ENCODE results near the gene PLAA. TPM values are rescaled to one million over a fixed set of nuclear protein-coding genes. Genes with fewer than 3 reads are reported as not detected.

Gene PLAA
- total RNA-seq, 1 experiment from 2014 or later, result 28.1 TPM

DNA sequence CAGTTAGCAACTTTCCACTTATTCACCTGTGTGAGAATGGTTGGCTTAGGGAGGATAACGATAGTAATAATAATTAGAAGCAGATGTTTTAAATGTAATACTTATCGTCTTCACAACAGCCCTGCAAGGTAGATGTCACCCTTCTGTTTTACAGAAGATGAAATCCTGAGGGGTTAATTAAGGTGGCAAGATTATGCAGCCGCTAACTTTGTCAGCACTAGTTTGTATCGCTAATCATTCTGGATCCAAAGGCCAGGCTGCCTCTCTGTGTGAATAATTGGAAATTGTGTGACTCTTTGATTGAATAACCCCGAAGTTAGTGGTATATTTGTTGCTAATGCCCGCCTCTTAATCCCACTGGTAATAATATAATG is 9.8 kb upstream of the PLAA start:
- intact Hi-C loops (cut with micrococcal nuclease; ENCODE audit: unreplicated experiment), result no loop called here
- peak overlapping the region; percentile 78 for H3K27ac Mint-ChIP-seq (ENCODE audit: unreplicated experiment)
- BruUV-seq (replicated peaks), result no TSS peak
- CTCF ChIA-PET, result interaction anchor here (1.2 kb wide), 1 partner anchor 47 kb away, joined by 4 read pairs; no protein-coding TSS in a partner anchor
- no peak for DNase-seq
- peaks cover 16% of the 10 kb centered on the region for H3K36me3 Mint-ChIP-seq (ENCODE audit: insufficient read depth, unreplicated experiment)
- peaks cover 8% of the 10 kb centered on the region for H3K4me1 Mint-ChIP-seq (ENCODE audit: low read depth, unreplicated experiment)
- peak overlapping the region; percentile 79 for H3K4me3 Mint-ChIP-seq (ENCODE audit: low read depth, unreplicated experiment)
- H3K27me3 Mint-ChIP-seq (ENCODE audit: unreplicated experiment), result no peaks in the 10 kb centered on the region
- H3K9me3 Mint-ChIP-seq (ENCODE audit: low read depth, unreplicated experiment), result no peaks in the 10 kb centered on the region
- TF ChIP-seq, protein P1, sequence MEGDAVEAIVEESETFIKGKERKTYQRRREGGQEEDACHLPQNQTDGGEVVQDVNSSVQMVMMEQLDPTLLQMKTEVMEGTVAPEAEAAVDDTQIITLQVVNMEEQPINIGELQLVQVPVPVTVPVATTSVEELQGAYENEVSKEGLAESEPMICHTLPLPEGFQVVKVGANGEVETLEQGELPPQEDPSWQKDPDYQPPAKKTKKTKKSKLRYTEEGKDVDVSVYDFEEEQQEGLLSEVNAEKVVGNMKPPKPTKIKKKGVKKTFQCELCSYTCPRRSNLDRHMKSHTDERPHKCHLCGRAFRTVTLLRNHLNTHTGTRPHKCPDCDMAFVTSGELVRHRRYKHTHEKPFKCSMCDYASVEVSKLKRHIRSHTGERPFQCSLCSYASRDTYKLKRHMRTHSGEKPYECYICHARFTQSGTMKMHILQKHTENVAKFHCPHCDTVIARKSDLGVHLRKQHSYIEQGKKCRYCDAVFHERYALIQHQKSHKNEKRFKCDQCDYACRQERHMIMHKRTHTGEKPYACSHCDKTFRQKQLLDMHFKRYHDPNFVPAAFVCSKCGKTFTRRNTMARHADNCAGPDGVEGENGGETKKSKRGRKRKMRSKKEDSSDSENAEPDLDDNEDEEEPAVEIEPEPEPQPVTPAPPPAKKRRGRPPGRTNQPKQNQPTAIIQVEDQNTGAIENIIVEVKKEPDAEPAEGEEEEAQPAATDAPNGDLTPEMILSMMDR (IDR thresholded peaks at IDR 0.05; ENCODE audit: unreplicated experiment), result no peak

DNA sequence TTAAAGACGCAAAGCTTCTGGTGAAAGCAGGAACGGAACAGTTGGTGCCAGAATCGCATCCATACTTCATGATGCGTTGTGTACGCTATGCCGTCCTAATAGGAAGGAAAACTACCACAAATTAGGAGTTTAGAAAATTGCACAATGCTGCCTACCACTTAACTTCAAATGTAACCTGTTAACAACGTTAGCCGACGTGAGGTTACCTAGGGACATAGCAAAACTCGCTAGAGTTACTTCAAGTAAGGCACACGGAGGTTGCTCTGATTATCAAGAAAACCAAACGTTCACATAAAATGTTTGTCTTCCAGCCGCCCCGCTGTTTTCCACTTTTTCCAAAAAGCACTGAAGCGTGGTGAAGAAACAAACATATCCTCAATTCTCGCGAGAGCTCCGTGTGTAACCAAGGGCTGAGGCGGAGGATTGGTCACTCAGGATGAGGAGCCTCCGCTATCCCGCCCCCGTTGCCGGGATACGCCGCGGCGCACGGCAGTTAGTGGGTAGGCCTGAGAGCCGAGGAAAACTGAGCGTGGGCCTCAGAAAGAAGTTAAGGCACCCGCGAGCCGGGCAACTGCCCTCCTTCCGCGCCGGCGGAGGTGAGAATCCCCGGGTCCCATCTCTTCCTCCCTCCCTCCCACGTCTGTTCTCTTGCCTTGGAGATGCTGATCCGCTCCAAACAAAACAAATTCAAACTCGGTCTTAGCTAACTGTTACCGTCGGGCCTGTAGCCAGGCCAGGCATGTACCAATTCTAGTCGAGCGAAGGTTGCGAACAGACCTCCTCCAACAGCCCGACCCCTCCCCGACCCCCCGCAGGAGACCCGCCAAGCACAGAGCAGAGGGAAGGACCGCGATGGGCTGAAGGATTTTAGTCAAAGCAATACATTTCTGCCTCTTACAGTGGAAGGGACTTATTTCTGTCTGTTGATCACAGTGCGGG is 9.1 kb upstream of the PLAA start, which contains the start of gene IFT74:
TSS of gene IFT74 (plus strand) at position 492 of the 939 bp plus-strand sequence. CDS start 5,556 bp downstream, outside the sequence.
- TF ChIP-seq, protein P1 (IDR thresholded peaks at IDR 0.05; ENCODE audit: unreplicated experiment), result no peak
- H3K27me3 Mint-ChIP-seq (ENCODE audit: unreplicated experiment), result no peaks in the 10 kb centered on the region
- intact Hi-C loops (cut with micrococcal nuclease; ENCODE audit: unreplicated experiment), result no loop called here
- no peaks in the 10 kb centered on the region for H3K9me3 Mint-ChIP-seq (ENCODE audit: low read depth, unreplicated experiment)
- peak within 1 kb of the TSS; percentile 78 for H3K27ac Mint-ChIP-seq (ENCODE audit: unreplicated experiment)
- DNase-seq, result peak; percentile 90
- TSS peak; percentile 57 for BruUV-seq (replicated peaks)
- H3K36me3 Mint-ChIP-seq (ENCODE audit: insufficient read depth, unreplicated experiment), result peaks cover 16% of the 10 kb centered on the region
- H3K4me3 Mint-ChIP-seq (ENCODE audit: low read depth, unreplicated experiment), result peak within 1 kb of the TSS; percentile 79
- CTCF ChIA-PET, result interaction anchor here (0.6 to 1.3 kb wide), 4 partner anchors 9 to 48 kb away, joined by 3 to 4 read pairs (median 4); partner anchors contain the start of gene PLAA
- peaks cover 8% of the 10 kb centered on the region for H3K4me1 Mint-ChIP-seq (ENCODE audit: low read depth, unreplicated experiment)

DNA sequence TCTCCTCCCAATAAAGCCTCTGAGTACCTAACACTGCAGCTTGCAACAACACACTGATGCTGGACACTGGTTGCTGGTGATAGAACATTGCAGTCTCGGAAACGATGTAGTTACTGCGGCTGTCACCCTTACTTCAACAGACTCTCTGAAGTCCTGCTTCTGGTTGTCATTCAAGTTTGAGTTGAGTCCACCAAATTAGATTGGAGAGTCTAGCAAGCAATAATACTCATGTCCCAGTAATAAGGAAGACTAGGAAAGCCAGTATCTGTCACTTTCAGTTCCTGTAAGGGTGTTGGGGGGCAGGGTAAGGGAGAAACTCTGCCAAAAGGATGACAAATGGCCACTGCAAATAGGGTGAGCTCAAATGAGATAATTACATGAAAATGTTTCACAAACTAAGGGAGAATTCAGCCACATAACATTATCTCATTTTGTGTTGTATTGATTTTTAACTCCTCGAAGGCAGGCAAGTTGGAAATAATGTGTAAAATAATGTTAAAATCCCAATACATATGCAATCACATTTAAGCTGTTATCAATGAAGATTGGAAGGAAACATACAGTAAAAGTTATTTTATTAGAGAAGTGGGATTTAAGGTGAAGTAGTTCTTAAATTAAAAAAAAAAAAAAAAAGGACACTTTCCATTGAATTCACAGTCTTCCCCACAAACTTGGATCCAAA is 8.3 kb upstream of the PLAA start:
- no peak for DNase-seq
- Mint-ChIP-seq H3K27ac (ENCODE audit: unreplicated experiment) (peak overlapping the region; percentile 77), H3K9me3 (ENCODE audit: low read depth, unreplicated experiment) (no peaks in the 10 kb centered on the region), H3K36me3 (ENCODE audit: insufficient read depth, unreplicated experiment) (peaks cover 16% of the 10 kb centered on the region), H3K27me3 (ENCODE audit: unreplicated experiment) (no peaks in the 10 kb centered on the region), H3K4me3 (ENCODE audit: low read depth, unreplicated experiment) (peak overlapping the region; percentile 79), H3K4me1 (ENCODE audit: low read depth, unreplicated experiment) (peaks cover 8% of the 10 kb centered on the region)
- BruUV-seq (replicated peaks), result no TSS peak
- CTCF ChIA-PET, result interaction anchor here (0.6 to 1.3 kb wide), 5 partner anchors 8 to 293 kb away, joined by 3 to 5 read pairs (median 4); partner anchors contain the start of gene PLAA
- TF ChIP-seq, protein P1 (IDR thresholded peaks at IDR 0.05; ENCODE audit: unreplicated experiment), result no peak
- intact Hi-C loops (cut with micrococcal nuclease; ENCODE audit: unreplicated experiment), result no loop called here

DNA sequence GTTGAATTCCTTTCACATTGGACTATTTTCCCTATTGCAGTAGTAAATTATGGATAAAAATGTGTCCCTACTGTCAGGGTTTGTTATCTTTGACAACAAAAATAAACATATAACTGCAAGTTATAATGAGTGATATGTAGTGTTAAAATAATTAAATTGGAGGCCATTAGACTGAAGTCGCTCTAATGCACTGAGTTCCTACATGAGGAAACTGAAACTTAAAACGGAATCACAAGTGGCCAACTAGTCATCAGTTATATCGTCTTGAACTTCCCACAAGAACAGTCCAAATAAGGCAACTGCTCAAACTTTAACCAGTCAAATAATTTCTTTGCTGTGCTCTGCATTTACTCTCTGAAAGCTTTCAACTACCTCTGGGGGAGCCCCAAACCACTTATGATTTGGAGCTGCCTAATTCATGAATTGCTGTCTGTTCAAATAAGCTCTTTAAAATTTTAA is 7.0 kb upstream of the PLAA start:
- no peaks in the 10 kb centered on the region for H3K9me3 Mint-ChIP-seq (ENCODE audit: low read depth, unreplicated experiment)
- no peak overlapping the region for H3K27ac Mint-ChIP-seq (ENCODE audit: unreplicated experiment)
- no peaks in the 10 kb centered on the region for H3K27me3 Mint-ChIP-seq (ENCODE audit: unreplicated experiment)
- peaks cover 16% of the 10 kb centered on the region for H3K36me3 Mint-ChIP-seq (ENCODE audit: insufficient read depth, unreplicated experiment)
- H3K4me1 Mint-ChIP-seq (ENCODE audit: low read depth, unreplicated experiment), result peaks cover 8% of the 10 kb centered on the region
- intact Hi-C loops (cut with micrococcal nuclease; ENCODE audit: unreplicated experiment), result no loop called here
- CTCF ChIA-PET, result no interaction called here
- BruUV-seq (replicated peaks), result no TSS peak
- TF ChIP-seq, protein P1 (IDR thresholded peaks at IDR 0.05; ENCODE audit: unreplicated experiment), result no peak
- no peak for DNase-seq
- no peak overlapping the region for H3K4me3 Mint-ChIP-seq (ENCODE audit: low read depth, unreplicated experiment)

Data from Calu3 (cell line).